NB4 (cell line): ENCODE measurements around the gene SNX9.

Experiments
- DNase-seq: peaks from one replicate; pipeline ENCODE4 v3.0.0; 2010; ENCODE audit warnings: low read depth
- H3K4me3 ChIP-seq: one replicate; pipeline ENCODE4 v1.5.1; 2011; ENCODE audit warnings: mild to moderate bottlenecking, low read depth, low read length, moderate library complexity
- MYC ChIP-seq: IDR thresholded peaks from 2 replicates; pipeline ENCODE4 v1.6.1; 2011; ENCODE audit warnings: low read depth, low read length
- POLR2A ChIP-seq: IDR thresholded peaks from 2 replicates; pipeline ENCODE4 v1.6.1; 2011; ENCODE audit warnings: mild to moderate bottlenecking; ENCODE audit not compliant: insufficient read length; ENCODE audit errors: extremely low read depth
- TF ChIP-seq, protein P1 (sequence below): IDR thresholded peaks from one replicate; pipeline ENCODE4 v1.5.1; 2012; ENCODE audit warnings: low read depth, low read length
- TF ChIP-seq, protein P2 (sequence below): IDR thresholded peaks from 2 replicates; pipeline ENCODE4 v1.6.1; 2011; ENCODE audit warnings: low read depth, low read length

Gene SNX9

DNA sequence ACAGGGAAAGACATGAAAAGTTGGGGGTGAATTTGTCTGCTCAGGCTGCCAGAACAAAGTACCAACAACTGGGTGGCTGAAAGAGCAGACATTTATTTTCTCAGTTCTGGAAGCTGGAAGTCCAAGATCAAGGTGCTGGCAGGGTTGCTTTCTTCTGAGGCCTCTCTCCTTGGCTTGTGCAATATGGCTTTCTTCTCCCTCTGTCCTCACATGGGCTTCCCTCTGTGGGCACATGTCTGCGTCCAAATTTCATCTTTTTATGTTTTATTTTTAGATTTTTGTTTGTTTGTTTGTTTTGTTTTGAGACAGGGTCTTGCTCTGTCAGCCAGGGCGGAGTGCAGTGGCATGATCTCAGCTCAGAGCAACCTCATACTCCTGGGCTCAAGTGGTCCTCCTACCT, 152.4 kb downstream of the SNX9 start:
- TF ChIP-seq, protein P1, sequence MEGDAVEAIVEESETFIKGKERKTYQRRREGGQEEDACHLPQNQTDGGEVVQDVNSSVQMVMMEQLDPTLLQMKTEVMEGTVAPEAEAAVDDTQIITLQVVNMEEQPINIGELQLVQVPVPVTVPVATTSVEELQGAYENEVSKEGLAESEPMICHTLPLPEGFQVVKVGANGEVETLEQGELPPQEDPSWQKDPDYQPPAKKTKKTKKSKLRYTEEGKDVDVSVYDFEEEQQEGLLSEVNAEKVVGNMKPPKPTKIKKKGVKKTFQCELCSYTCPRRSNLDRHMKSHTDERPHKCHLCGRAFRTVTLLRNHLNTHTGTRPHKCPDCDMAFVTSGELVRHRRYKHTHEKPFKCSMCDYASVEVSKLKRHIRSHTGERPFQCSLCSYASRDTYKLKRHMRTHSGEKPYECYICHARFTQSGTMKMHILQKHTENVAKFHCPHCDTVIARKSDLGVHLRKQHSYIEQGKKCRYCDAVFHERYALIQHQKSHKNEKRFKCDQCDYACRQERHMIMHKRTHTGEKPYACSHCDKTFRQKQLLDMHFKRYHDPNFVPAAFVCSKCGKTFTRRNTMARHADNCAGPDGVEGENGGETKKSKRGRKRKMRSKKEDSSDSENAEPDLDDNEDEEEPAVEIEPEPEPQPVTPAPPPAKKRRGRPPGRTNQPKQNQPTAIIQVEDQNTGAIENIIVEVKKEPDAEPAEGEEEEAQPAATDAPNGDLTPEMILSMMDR = no peak
- TF ChIP-seq POLR2A (no peak), MYC (no peak)
- TF ChIP-seq, protein P2, sequence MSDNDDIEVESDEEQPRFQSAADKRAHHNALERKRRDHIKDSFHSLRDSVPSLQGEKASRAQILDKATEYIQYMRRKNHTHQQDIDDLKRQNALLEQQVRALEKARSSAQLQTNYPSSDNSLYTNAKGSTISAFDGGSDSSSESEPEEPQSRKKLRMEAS = no peak
- H3K4me3 ChIP-seq = no peak overlapping the region
- DNase-seq = no peak

DNA sequence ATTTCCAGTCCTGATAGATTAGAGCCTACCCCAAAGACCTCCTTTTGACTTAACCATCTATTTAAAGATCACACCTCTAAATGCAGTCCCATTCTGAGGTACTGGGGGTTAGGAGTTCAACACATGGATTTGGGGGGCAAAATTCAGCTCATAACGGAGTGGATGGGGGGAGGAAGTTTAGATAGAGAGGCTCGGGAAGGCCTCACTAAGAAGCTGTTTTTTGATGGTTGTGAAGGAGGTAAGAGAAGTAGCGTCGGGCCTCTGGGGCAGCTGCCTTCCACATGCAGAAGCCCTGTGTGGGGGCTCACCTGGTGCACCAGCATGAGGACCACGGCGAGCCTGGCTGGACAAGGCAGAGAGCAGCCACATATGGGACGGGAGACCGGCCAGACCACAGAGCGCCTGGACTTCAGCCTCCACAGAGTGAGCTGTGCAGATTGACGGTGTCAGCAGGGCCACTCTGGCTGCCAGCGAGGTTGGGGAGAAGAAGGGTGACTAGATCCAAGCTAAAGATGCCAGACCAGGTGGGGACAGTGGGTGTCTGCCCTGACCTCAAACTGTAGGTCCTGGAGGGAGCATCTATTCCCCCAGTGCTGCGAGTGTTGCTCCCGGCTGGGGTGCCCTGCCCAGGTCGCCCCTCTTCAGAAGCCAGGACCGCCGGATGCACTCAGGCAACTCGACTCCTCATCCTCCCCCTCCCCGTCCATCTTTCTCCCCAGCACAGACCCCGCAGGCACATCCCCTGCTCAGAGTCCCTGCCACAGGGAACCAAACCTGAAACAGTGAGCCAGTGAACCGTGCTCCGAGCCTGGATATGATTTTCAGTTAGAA, 153.5 kb downstream of the SNX9 start:
- DNase-seq = no peak
- TF ChIP-seq, protein P1 = no peak
- TF ChIP-seq MYC (no peak), POLR2A (no peak)
- TF ChIP-seq, protein P2 = no peak

GRCh38 chr6:157977176-157977804, 154.2 kb downstream of the SNX9 start:
- no peak overlapping the region for H3K4me3 ChIP-seq
- no peak for DNase-seq
- no peak for TF ChIP-seq POLR2A
- TF ChIP-seq, protein P1 = no peak
- TF ChIP-seq MYC = no peak
- TF ChIP-seq, protein P2 = no peak

More for the DNA sequence above, 153.5 kb downstream of the SNX9 start:
- H3K4me3 ChIP-seq = no peak overlapping the region

DNA sequence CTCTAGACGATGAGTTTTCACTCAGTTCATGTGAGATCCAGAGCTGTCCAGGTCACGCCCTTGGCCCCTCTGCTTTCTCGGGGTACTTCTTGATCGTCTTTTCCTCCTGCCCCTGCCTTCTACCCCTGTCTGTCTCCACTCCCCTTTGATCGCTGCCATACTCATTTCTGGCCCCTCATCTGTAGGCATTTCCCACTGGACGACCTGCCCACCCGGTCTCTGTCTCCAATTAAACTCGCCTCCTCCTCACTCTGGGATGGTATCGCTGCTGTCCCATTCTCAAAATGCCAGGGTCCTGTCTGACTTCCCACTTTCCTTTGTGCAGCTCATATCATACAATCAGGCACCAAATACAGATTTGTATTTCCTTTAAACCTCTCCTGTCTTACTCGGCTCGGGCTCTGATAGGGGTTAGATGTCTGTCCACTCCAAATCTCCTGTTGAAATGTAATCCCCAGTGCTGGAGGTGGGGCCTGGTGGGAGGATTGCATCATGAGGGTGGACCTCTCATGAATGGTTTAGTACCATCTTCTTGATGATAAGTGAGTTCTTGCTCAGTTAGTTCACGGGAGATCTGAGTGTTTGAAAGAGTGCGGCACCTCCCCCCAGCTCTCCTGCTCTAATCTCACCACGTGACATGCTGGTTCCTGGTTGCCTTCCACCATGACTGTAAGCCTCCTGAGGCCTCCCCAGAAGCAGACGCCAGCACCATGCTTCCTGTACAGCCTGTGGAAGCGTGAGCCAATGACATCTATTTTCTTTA, 155.2 kb downstream of the SNX9 start:
- peak; percentile 22 for DNase-seq
- TF ChIP-seq, protein P1 = no peak
- no peak for TF ChIP-seq MYC
- TF ChIP-seq POLR2A = no peak
- TF ChIP-seq, protein P2 = no peak
- H3K4me3 ChIP-seq = no peak overlapping the region

- TF ChIP-seq, protein P2 = no peak
Measured at GRCh38 chr6:157980288-157981131, 157.5 kb downstream of the SNX9 start.

More at GRCh38 chr6:157980288-157981131, 157.5 kb downstream of the SNX9 start:
- peak; percentile 25 for DNase-seq
- no peak overlapping the region for H3K4me3 ChIP-seq
